Endothelial cell of umbilical vein (primary cell): ENCODE results near the gene IFITM5. TPM values are rescaled to one million over a fixed set of nuclear protein-coding genes. Genes with fewer than 3 reads are reported as not detected.

Experiments used
- BruUV-seq: library from RNA; stranded (reverse); fragments of 400-500 nt; replicated peaks from 2 replicates; lab custom pipeline; 2021; lab: Mats Ljungman, UMichigan
- CTCF ChIA-PET: fragments of 300-600, 350-600 bp; sonication (Branson Sonifier 250); formaldehyde crosslinking; loops from one replicate; lab custom pipeline; 2021; ENCODE audit warnings: antibody characterized with exemption, inconsistent platforms; lab: Charles Lee
- POLR2A ChIA-PET: fragments of 300-600, 350-600 bp; sonication (Branson Sonifier 250); formaldehyde crosslinking; loops from one replicate; lab custom pipeline; 2021; ENCODE audit warnings: antibody characterized with exemption, inconsistent platforms; lab: Charles Lee
- DNase-seq: peaks from one replicate; pipeline ENCODE4 v3.0.0-alpha.2; 2011; ENCODE audit warnings: low read depth, low spot score
- FAIRE-seq: peaks from 2 replicates; lab custom pipeline; 2011; peaks lifted over from hg19 to GRCh38; lab: Jason Lieb, UNC
- H2AFZ ChIP-seq: 2 replicates; pipeline ENCODE4 v1.6.0; 2012; ENCODE audit warnings: low read depth, low read length, control low read depth, inconsistent platforms
- H3K27ac ChIP-seq: 2 replicates; pipeline ENCODE4 v1.5.1; 2011; ENCODE audit warnings: low read depth, mild to moderate bottlenecking, control low read depth, low read length, moderate library complexity; ENCODE audit not compliant: insufficient read depth
- H3K27me3 ChIP-seq, 2 experiments: 2 replicates each; pipeline versions ENCODE4 v1.6.0 to v1.6.1; 2011; ENCODE audit warnings: low read length in 2 of 2, mixed read lengths in 1 of 2; ENCODE audit not compliant: control insufficient read depth in 2 of 2, insufficient read depth in 2 of 2
- H3K36me3 ChIP-seq, 2 experiments: 2 replicates in 1 of 2; 3 replicates in 1 of 2; pipeline ENCODE4 v1.5.1; 2011; ENCODE audit warnings: low read length in 2 of 2, mild to moderate bottlenecking in 1 of 2, moderate library complexity in 1 of 2; ENCODE audit not compliant: control insufficient read depth in 2 of 2, insufficient read depth in 2 of 2; ENCODE audit errors: extremely low read depth in 1 of 2
- H3K4me1 ChIP-seq: 3 replicates; pipeline ENCODE4 v1.5.1; 2011; ENCODE audit warnings: mild to moderate bottlenecking, low read length; ENCODE audit not compliant: control insufficient read depth, insufficient read depth; ENCODE audit errors: extremely low read depth
- H3K4me2 ChIP-seq: 2 replicates; pipeline ENCODE4 v1.6.1; 2011; ENCODE audit warnings: low read length, control low read depth, mixed read lengths; ENCODE audit not compliant: insufficient read depth
- H3K4me3 ChIP-seq, 3 experiments: fragments of 200-600 bp in 1 of 3; sonication (generic), shearing (Covaris generic) in 1 of 3; replicated peaks in 1 of 3; 2 replicates each; pipeline ENCODE4 v1.5.1; 2011 to 2016; ENCODE audit warnings: control low read depth in 3 of 3, low read length in 3 of 3, mild to moderate bottlenecking in 2 of 3, inconsistent platforms in 1 of 3, low read depth in 1 of 3, moderate library complexity in 1 of 3; ENCODE audit not compliant: insufficient read depth in 1 of 3
- H3K79me2 ChIP-seq: 2 replicates; pipeline ENCODE4 v1.6.0; 2012; ENCODE audit warnings: low read length, inconsistent platforms; ENCODE audit not compliant: control insufficient read depth, insufficient read depth
- H3K9ac ChIP-seq: replicated peaks from 2 replicates; pipeline ENCODE3; 2011; ENCODE audit warnings: low read length, control low read depth; ENCODE audit not compliant: insufficient read depth; ENCODE audit errors: extremely low read depth
- H3K9me1 ChIP-seq: replicated peaks from 3 replicates; pipeline ENCODE4 v1.6.0; 2011; ENCODE audit warnings: mild to moderate bottlenecking, low read length; ENCODE audit not compliant: control insufficient read depth, insufficient read depth; ENCODE audit errors: extremely low read depth
- H3K9me3 ChIP-seq: replicated peaks from 2 replicates; pipeline ENCODE4 v1.5.1; 2012; ENCODE audit warnings: low read length, inconsistent platforms; ENCODE audit not compliant: control insufficient read depth, insufficient read depth
- H4K20me1 ChIP-seq: replicated peaks from 2 replicates; pipeline ENCODE3; 2011; ENCODE audit warnings: mild to moderate bottlenecking, low read length; ENCODE audit not compliant: control insufficient read depth, insufficient read depth; ENCODE audit errors: extremely low read depth
- EZH2 ChIP-seq: IDR thresholded peaks from 2 replicates; pipeline ENCODE4 v1.6.1; 2012; ENCODE audit warnings: borderline replicate concordance, low read depth, mild to moderate bottlenecking, moderate library complexity, low read length, inconsistent platforms; ENCODE audit not compliant: severe bottlenecking
- FOS ChIP-seq: IDR thresholded peaks from 2 replicates; pipeline ENCODE4 v1.6.1; 2011; ENCODE audit warnings: mild to moderate bottlenecking, low read length, moderate library complexity, borderline replicate concordance; ENCODE audit not compliant: insufficient read depth
- GATA2 ChIP-seq: IDR thresholded peaks from 2 replicates; pipeline ENCODE4 v1.7.0; 2011; ENCODE audit warnings: low read depth, mild to moderate bottlenecking, moderate library complexity, mixed read lengths, low read length; ENCODE audit not compliant: insufficient read length, insufficient read depth
- JUN ChIP-seq: IDR thresholded peaks from 2 replicates; pipeline ENCODE4 v1.6.1; 2011; ENCODE audit warnings: borderline replicate concordance, low read depth; ENCODE audit not compliant: insufficient read length, insufficient read depth
- MYC ChIP-seq: IDR thresholded peaks from one replicate; pipeline ENCODE4 v1.6.1; 2011; ENCODE audit warnings: mild to moderate bottlenecking, low read depth, low read length
- POLR2A ChIP-seq: IDR thresholded peaks from 2 replicates; pipeline ENCODE4 v1.6.1; 2012; ENCODE audit warnings: low read depth, mild to moderate bottlenecking, control low read depth, low read length
- POLR2AphosphoS5 ChIP-seq: IDR thresholded peaks from 2 replicates; pipeline ENCODE4 v1.6.1; 2012; ENCODE audit warnings: low read depth, mild to moderate bottlenecking, control low read depth, low read length, moderate library complexity; ENCODE audit not compliant: insufficient read depth
- dilution Hi-C: fragments of 300-500 bp; cut with MboI; formaldehyde crosslinking; loops from one replicate; pipeline ENCODE4 v1.15.0; 2019; ENCODE audit warnings: low sequenced_read_pairs; ENCODE audit not compliant: extremely low pct_ligation_motif_present
- intact Hi-C: fragments of 100-400 bp; cut with micrococcal nuclease; formaldehyde crosslinking; loops from one replicate; pipeline ENCODE4 v1.10.0; 2022
- polyA plus RNA-seq, 4 experiments: library from polyadenylated mRNA; depleted of rRNA in 3 of 4; stranded (reverse) in 3 of 4; unstranded in 1 of 4; fragments of >200 nt; gene quantifications; 2 replicates each; pipeline versions ENCODE4 v1.2.1 to v1.2.3, GENCODE V29; 2011 to 2012; ENCODE audit warnings: missing spikeins in 1 of 4
- total RNA-seq: library from RNA; stranded (reverse); gene quantifications from 2 replicates; pipeline ENCODE4 v1.2.3, GENCODE V29; 2021
- TF ChIP-seq, protein P1 (sequence below): IDR thresholded peaks from 2 replicates; pipeline ENCODE4 v1.6.1; 2011; ENCODE audit not compliant: insufficient read depth, insufficient read length
- TF ChIP-seq, protein P2 (sequence below), 2 donors: IDR thresholded peaks; 1 replicate in 1 of 2; 2 replicates in 1 of 2; pipeline ENCODE4 v1.5.1; 2011; ENCODE audit warnings: low read length in 2 of 2, mild to moderate bottlenecking in 2 of 2, moderate library complexity in 2 of 2, control low read depth in 1 of 2, inconsistent platforms in 1 of 2, low read depth in 1 of 2; ENCODE audit not compliant: insufficient read depth in 1 of 2; ENCODE audit errors: extremely low read depth in 1 of 2

The IFITM5 gene
- total and polyA plus RNA-seq, 2 donors (not counting 3 experiments of a cell fraction or from before 2014, with no cell fraction given): not detected

DNA sequence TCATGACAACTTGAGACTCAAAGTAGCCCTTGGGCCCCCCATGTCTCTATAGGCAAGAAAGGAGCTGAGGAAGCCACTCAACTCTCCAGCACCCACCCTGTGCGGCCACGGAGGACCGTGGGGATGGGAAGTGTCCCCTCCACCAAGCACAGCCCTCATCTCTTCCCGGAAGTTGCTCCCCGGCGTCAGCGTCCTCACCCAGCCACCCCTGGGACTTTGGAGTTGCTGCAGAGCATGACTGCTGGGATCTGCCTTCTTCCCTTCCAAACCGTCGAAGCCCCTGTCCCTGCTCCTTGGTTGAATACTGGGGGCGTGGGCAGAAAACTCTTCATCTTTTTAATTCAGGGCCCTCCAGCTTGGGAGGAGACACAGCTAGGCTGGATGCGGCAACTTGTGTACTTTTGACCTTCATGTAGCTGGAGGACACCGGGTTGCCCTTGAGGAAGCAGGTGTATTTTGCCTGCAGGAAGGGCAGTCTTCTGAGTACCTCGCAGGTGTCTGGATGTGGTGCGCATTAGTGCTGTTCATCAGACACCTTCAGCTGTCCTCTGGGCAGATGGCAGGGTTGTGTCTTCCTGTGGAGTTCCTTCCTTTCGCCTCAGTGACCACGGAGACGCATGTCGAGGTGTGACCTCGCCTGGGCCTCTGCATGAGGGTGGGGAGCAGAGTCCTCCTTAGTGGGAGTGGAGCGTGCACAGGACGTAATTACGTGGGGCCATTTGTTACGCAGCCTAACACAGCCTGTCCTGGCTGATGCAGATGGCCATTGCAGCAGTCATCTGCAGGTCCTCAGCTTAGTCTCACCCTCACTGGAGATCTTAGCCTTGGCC, 33.5 kb upstream of the IFITM5 start:
- H2AFZ ChIP-seq: no peak overlapping the region
- dilution Hi-C loops: no loop called here
- DNase-seq (no peak), FAIRE-seq (no peak)
- peaks cover 15% of the 10 kb centered on the region for H3K4me1 ChIP-seq
- no peaks in the 10 kb centered on the region for H3K79me2 ChIP-seq
- no TSS peak for BruUV-seq
- H3K36me3 ChIP-seq: no peaks in the 10 kb centered on the region
- H3K9me1 ChIP-seq: no peaks in the 10 kb centered on the region
- TF ChIP-seq EZH2 (no peak), FOS (no peak), JUN (no peak), MYC (no peak), GATA2 (no peak), POLR2A (no peak), POLR2AphosphoS5 (no peak)
- TF ChIP-seq, protein P1, sequence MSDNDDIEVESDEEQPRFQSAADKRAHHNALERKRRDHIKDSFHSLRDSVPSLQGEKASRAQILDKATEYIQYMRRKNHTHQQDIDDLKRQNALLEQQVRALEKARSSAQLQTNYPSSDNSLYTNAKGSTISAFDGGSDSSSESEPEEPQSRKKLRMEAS: no peak
- TF ChIP-seq, protein P2, sequence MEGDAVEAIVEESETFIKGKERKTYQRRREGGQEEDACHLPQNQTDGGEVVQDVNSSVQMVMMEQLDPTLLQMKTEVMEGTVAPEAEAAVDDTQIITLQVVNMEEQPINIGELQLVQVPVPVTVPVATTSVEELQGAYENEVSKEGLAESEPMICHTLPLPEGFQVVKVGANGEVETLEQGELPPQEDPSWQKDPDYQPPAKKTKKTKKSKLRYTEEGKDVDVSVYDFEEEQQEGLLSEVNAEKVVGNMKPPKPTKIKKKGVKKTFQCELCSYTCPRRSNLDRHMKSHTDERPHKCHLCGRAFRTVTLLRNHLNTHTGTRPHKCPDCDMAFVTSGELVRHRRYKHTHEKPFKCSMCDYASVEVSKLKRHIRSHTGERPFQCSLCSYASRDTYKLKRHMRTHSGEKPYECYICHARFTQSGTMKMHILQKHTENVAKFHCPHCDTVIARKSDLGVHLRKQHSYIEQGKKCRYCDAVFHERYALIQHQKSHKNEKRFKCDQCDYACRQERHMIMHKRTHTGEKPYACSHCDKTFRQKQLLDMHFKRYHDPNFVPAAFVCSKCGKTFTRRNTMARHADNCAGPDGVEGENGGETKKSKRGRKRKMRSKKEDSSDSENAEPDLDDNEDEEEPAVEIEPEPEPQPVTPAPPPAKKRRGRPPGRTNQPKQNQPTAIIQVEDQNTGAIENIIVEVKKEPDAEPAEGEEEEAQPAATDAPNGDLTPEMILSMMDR (IDR thresholded peaks at IDR 0.05; ENCODE audit: extremely low read depth in 1 of 2, insufficient read depth in 1 of 2, low read depth in 1 of 2, low read length in 2 of 2): no peak
- no peak overlapping the region for H3K27ac ChIP-seq
- no peaks in the 10 kb centered on the region for H3K27me3 ChIP-seq
- no peak overlapping the region for H3K9ac ChIP-seq
- H3K4me3 ChIP-seq: no peak overlapping the region
- H3K9me3 ChIP-seq: no peaks in the 10 kb centered on the region
- ChIA-PET CTCF (interaction anchor here (1.0 to 1.1 kb wide), 2 partner anchors 22 to 28 kb away, joined by 3 read pairs; no protein-coding TSS in a partner anchor), POLR2A (no interaction called here)
- H4K20me1 ChIP-seq: no peaks in the 10 kb centered on the region
- H3K4me2 ChIP-seq: no peak overlapping the region
- intact Hi-C loops: no loop called here
